GM13977 (cell line): ENCODE data around the gene TEDC1.

ENCODE experiments used
- DNase-seq: peaks from one replicate; pipeline ENCODE4 v3.0.0; 2012; ENCODE audit warnings: low spot score
- CTCF ChIP-seq: IDR thresholded peaks from 2 replicates; pipeline ENCODE4 v1.5.1; 2012; ENCODE audit warnings: mild to moderate bottlenecking, control low read depth; ENCODE audit not compliant: insufficient read depth; ENCODE audit errors: extremely low read depth, missing control alignments
- in situ Hi-C: fragments of 300-500 bp; cut with MboI; formaldehyde crosslinking; loops from one replicate; pipeline ENCODE4 v1.12.0; 2022; ENCODE audit warnings: low sequenced_read_pairs, low pct_unique_long_range_greater_than_20kb, mixed read lengths, inconsistent platforms; ENCODE audit not compliant: unreplicated experiment

The TEDC1 gene

GRCh38 chr14:105493921-105494605 lies 3.0 kb downstream of the TEDC1 start:
- DNase-seq: no peak
- no peak for TF ChIP-seq CTCF
- in situ Hi-C loops: loop anchor here (10.0 kb wide), 1 partner anchor 119 kb away; no protein-coding TSS in a partner anchor

GRCh38 chr14:105494606-105494929 lies 3.5 kb downstream of the TEDC1 start:
- in situ Hi-C loops: loop anchor here (10.0 kb wide), 1 partner anchor 120 kb away; no protein-coding TSS in a partner anchor
- DNase-seq: no peak
- TF ChIP-seq CTCF: no peak

- in situ Hi-C loops: loop anchor here (10.0 kb wide), 1 partner anchor 121 kb away; no protein-coding TSS in a partner anchor
- TF ChIP-seq CTCF: no peak
- DNase-seq: no peak
Measured at GRCh38 chr14:105495101-105495989, 4.3 kb downstream of the TEDC1 start.

GRCh38 chr14:105495990-105496830 lies 5.2 kb downstream of the TEDC1 start:
- in situ Hi-C loops: loop anchor here (10.0 kb wide), 1 partner anchor 121 kb away; no protein-coding TSS in a partner anchor
- DNase-seq: no peak
- TF ChIP-seq CTCF: no peak

- in situ Hi-C loops: loop anchor here (10.0 kb wide), 1 partner anchor 122 kb away; no protein-coding TSS in a partner anchor
- DNase-seq: no peak
Measured at GRCh38 chr14:105496831-105497591, 6.0 kb downstream of the TEDC1 start.

More at GRCh38 chr14:105496831-105497591, 6.0 kb downstream of the TEDC1 start:
- no peak for TF ChIP-seq CTCF
